ENCODE results near the gene KRT17.
"Not testable (repeated sequence)": the region's sequence is repeated elsewhere in the genome, so short reads cannot be mapped to it uniquely, and the experiment has no call there.

Gene KRT17

GRCh38 chr17:41617136-41617535 is 7.2 kb downstream of the KRT17 start:
- Histone ChIP-seq H3K4me1 (ENCODE audit: control insufficient read depth, insufficient read depth, low read length) (no peaks in the 10 kb centered on the region), H3K27me3 (ENCODE audit: control insufficient read depth in 1 of 2, insufficient read depth in 2 of 2, low read length in 2 of 2) (peaks cover 0 to 3% of the 10 kb centered on the region in 2 donors)

DNA sequence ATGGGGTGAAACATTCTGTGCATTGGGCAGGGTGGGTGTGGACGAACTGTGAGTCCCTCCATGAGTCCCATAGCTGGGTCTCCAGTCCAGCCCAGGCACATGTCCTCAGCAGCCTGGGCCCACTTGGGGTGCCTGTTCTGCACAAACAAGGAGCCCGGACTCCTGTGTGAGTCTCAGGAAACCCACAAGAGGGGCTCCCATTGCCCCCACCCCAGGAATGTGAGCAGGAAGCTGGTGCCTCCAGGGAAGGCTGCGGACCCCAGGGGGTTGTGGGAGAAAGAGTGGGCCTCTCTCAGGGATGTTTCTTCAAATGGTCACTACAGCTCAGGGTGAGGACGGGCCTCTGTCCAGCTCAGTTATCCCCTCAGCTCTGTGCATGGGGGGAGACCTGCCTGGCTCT is 7.9 kb downstream of the KRT17 start:
- not testable (repeated sequence) for H3K36me3 ChIP-seq (ENCODE audit: control insufficient read depth in 2 of 2, insufficient read depth in 2 of 2, low read length in 2 of 2); H3K27ac ChIP-seq (ENCODE audit: low read length); H3K4me3 ChIP-seq (ENCODE audit: low read length in 2 of 2)

More at GRCh38 chr17:41617136-41617535, 7.2 kb downstream of the KRT17 start:
- Histone ChIP-seq H3K9ac (ENCODE audit: low read length in 2 of 2) (no peak overlapping the region), H3K36me3 (ENCODE audit: control insufficient read depth in 2 of 2, insufficient read depth in 2 of 2, low read length in 2 of 2) (no peaks in the 10 kb centered on the region), H3K27ac (ENCODE audit: low read length) (no peak overlapping the region), H3K4me3 (ENCODE audit: low read length in 2 of 2) (no peak overlapping the region), H3K9me3 (ENCODE audit: control insufficient read depth in 2 of 2, low read length in 2 of 2) (no peaks in the 10 kb centered on the region)

GRCh38 chr17:41615454-41615853 is 8.9 kb downstream of the KRT17 start:
- Histone ChIP-seq H3K27ac (ENCODE audit: low read length) (no peak overlapping the region), H3K4me1 (ENCODE audit: control insufficient read depth, insufficient read depth, low read length) (no peaks in the 10 kb centered on the region), H3K36me3 (ENCODE audit: control insufficient read depth in 2 of 2, insufficient read depth in 2 of 2, low read length in 2 of 2) (no peaks in the 10 kb centered on the region), H3K9ac (ENCODE audit: low read length in 2 of 2) (no peak overlapping the region), H3K4me3 (ENCODE audit: low read length in 2 of 2) (no peak overlapping the region), H3K9me3 (ENCODE audit: control insufficient read depth in 2 of 2, low read length in 2 of 2) (no peaks in the 10 kb centered on the region), H3K27me3 (ENCODE audit: control insufficient read depth in 1 of 2, insufficient read depth in 2 of 2, low read length in 2 of 2) (peaks cover 3% of the 10 kb centered on the region in 2 donors)

More for the DNA sequence above, 7.9 kb downstream of the KRT17 start:
- not testable (repeated sequence) for H3K27me3 ChIP-seq (ENCODE audit: control insufficient read depth in 1 of 2, insufficient read depth in 2 of 2, low read length in 2 of 2); H3K9ac ChIP-seq (ENCODE audit: low read length in 2 of 2); H3K4me1 ChIP-seq (ENCODE audit: control insufficient read depth, insufficient read depth, low read length); H3K9me3 ChIP-seq (ENCODE audit: control insufficient read depth in 2 of 2, low read length in 2 of 2)

GRCh38 chr17:41614767-41615166 is 9.6 kb downstream of the KRT17 start:
- H3K27ac ChIP-seq (ENCODE audit: low read length); H3K27me3 ChIP-seq (ENCODE audit: control insufficient read depth in 1 of 2, insufficient read depth in 2 of 2, low read length in 2 of 2); H3K9me3 ChIP-seq (ENCODE audit: control insufficient read depth in 2 of 2, low read length in 2 of 2): not testable (repeated sequence)

GRCh38 chr17:41614098-41614497 is 10.3 kb downstream of the KRT17 start:
- Histone ChIP-seq H3K36me3 (ENCODE audit: control insufficient read depth in 2 of 2, insufficient read depth in 2 of 2, low read length in 2 of 2) (no peaks in the 10 kb centered on the region), H3K27ac (ENCODE audit: low read length) (no peak overlapping the region), H3K27me3 (ENCODE audit: control insufficient read depth in 1 of 2, insufficient read depth in 2 of 2, low read length in 2 of 2) (peaks cover 3% of the 10 kb centered on the region in 2 donors), H3K4me3 (ENCODE audit: low read length in 2 of 2) (no peak overlapping the region), H3K4me1 (ENCODE audit: control insufficient read depth, insufficient read depth, low read length) (no peaks in the 10 kb centered on the region), H3K9ac (ENCODE audit: low read length in 2 of 2) (no peak overlapping the region), H3K9me3 (ENCODE audit: control insufficient read depth in 2 of 2, low read length in 2 of 2) (no peaks in the 10 kb centered on the region)

More at GRCh38 chr17:41614767-41615166, 9.6 kb downstream of the KRT17 start:
- H3K4me3 ChIP-seq (ENCODE audit: low read length in 2 of 2); H3K36me3 ChIP-seq (ENCODE audit: control insufficient read depth in 2 of 2, insufficient read depth in 2 of 2, low read length in 2 of 2); H3K4me1 ChIP-seq (ENCODE audit: control insufficient read depth, insufficient read depth, low read length); H3K9ac ChIP-seq (ENCODE audit: low read length in 2 of 2): not testable (repeated sequence)

DNA sequence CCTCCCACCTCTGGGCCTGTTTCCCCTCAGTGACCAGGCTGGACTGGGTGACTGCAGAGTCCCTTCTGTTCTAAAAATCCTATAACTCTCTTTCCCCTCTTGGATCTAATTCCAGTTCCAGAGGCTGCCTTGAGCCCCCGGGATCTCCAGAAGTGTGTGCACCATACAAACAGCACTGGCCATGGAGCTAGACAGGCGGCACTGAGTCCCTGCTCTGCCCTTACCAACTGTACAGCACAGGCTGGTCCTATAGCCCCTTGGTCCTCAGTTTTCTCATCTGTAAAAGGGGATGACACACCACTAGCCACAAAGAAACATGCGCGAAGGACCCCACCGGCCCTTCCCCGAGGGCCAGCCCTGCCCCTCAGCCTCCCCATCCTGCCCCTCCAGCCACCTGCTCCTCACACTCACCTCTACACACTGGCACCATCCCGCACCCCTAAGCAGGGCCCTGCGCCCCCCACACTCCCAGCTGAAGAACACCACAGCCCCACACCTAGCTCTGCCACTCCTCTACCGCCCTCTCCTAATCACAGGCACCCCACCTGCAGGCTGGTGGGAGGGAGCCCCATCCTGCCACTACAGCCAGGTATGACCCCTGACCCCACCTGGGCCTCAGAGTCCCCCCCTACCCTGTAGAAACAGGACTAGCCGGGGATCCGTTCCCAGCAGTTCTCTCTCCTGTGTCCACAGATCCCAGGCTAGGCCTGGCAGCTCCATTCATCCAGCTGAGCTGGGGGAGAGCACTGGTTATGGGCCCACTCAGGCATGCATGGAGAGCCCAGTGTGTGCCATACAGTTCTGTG is 10.9 kb downstream of the KRT17 start:
- H3K4me3 ChIP-seq (ENCODE audit: low read length in 2 of 2): no peak overlapping the region
- H3K9me3 ChIP-seq (ENCODE audit: control insufficient read depth in 2 of 2, low read length in 2 of 2): no peaks in the 10 kb centered on the region
- H3K27me3 ChIP-seq (ENCODE audit: control insufficient read depth in 1 of 2, insufficient read depth in 2 of 2, low read length in 2 of 2): peaks cover 3% of the 10 kb centered on the region in 2 donors
- H3K27ac ChIP-seq (ENCODE audit: low read length): no peak overlapping the region
- H3K36me3 ChIP-seq (ENCODE audit: control insufficient read depth in 2 of 2, insufficient read depth in 2 of 2, low read length in 2 of 2): no peaks in the 10 kb centered on the region
- H3K9ac ChIP-seq (ENCODE audit: low read length in 2 of 2): no peak overlapping the region
- no peaks in the 10 kb centered on the region for H3K4me1 ChIP-seq (ENCODE audit: control insufficient read depth, insufficient read depth, low read length)

DNA sequence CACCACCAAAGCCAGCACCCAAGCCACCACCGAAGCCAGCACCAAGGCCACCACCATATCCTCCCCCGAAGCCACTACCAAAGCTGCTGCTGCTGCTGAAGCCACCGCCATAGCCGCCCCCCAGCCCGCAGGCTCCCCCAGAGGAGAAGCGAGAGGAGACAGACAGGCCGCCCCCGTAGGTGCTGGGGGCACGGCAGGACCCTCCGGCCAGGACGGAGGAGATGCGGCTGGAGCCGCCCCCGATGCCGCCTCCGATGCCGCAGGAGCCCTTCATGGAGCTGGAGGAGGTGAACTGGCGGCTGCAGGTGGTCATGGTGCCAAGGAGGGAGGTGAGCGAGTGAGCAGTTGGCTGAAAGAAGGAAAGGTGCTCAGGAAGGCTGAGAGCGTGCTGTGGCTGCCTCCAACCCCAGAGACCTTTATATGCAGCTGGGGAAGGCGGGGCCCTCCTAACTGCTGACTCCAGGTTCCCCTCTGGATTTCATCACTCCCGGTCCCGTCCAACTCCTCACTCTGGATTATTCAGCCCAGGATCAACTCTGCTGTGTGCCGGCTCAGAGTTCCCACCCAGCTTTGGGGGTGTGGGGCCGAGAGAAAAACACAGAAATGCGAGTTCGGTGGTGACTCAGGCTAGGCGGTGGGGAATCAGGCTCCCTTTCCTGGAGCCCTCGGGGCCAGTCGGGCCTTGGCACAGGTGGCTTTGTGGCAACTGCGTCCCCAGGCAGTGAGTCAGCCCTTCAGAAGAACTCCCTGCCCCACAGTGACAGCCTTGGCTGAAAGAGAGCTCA is 11.8 kb downstream of the KRT17 start, which contains the start of gene KRT16:
TSS of gene KRT16 (minus strand) at position 392 of the 785 bp plus-strand sequence. CDS start at position 313, 79 bp downstream.
- H3K27ac ChIP-seq (ENCODE audit: low read length); H3K4me3 ChIP-seq (ENCODE audit: low read length in 2 of 2); H3K9me3 ChIP-seq (ENCODE audit: control insufficient read depth in 2 of 2, low read length in 2 of 2); H3K36me3 ChIP-seq (ENCODE audit: control insufficient read depth in 2 of 2, insufficient read depth in 2 of 2, low read length in 2 of 2); H3K9ac ChIP-seq (ENCODE audit: low read length in 2 of 2); H3K27me3 ChIP-seq (ENCODE audit: control insufficient read depth in 1 of 2, insufficient read depth in 2 of 2, low read length in 2 of 2); H3K4me1 ChIP-seq (ENCODE audit: control insufficient read depth, insufficient read depth, low read length): not testable (repeated sequence)

- Histone ChIP-seq H3K4me1 (ENCODE audit: control insufficient read depth, insufficient read depth, low read length) (no peaks in the 10 kb centered on the region), H3K4me3 (ENCODE audit: low read length in 2 of 2) (no peak overlapping the region), H3K36me3 (ENCODE audit: control insufficient read depth in 2 of 2, insufficient read depth in 2 of 2, low read length in 2 of 2) (no peaks in the 10 kb centered on the region), H3K9ac (ENCODE audit: low read length in 2 of 2) (no peak overlapping the region), H3K9me3 (ENCODE audit: control insufficient read depth in 2 of 2, low read length in 2 of 2) (no peaks in the 10 kb centered on the region), H3K27me3 (ENCODE audit: control insufficient read depth in 1 of 2, insufficient read depth in 2 of 2, low read length in 2 of 2) (peaks cover 0 to 3% of the 10 kb centered on the region in 2 donors), H3K27ac (ENCODE audit: low read length) (no peak overlapping the region)
Observed at GRCh38 chr17:41610965-41611640, 13.3 kb downstream of the KRT17 start.

- H3K4me3 ChIP-seq (ENCODE audit: low read length in 2 of 2); H3K27ac ChIP-seq (ENCODE audit: low read length); H3K9me3 ChIP-seq (ENCODE audit: control insufficient read depth in 2 of 2, low read length in 2 of 2); H3K9ac ChIP-seq (ENCODE audit: low read length in 2 of 2); H3K4me1 ChIP-seq (ENCODE audit: control insufficient read depth, insufficient read depth, low read length); H3K36me3 ChIP-seq (ENCODE audit: control insufficient read depth in 2 of 2, insufficient read depth in 2 of 2, low read length in 2 of 2); H3K27me3 ChIP-seq (ENCODE audit: control insufficient read depth in 1 of 2, insufficient read depth in 2 of 2, low read length in 2 of 2): not testable (repeated sequence)
Observed at GRCh38 chr17:41610061-41610517, 14.3 kb downstream of the KRT17 start.

GRCh38 chr17:41606930-41607329 is 17.4 kb downstream of the KRT17 start:
- not testable (repeated sequence) for H3K36me3 ChIP-seq (ENCODE audit: control insufficient read depth in 2 of 2, insufficient read depth in 2 of 2, low read length in 2 of 2); H3K9me3 ChIP-seq (ENCODE audit: control insufficient read depth in 2 of 2, low read length in 2 of 2); H3K27me3 ChIP-seq (ENCODE audit: control insufficient read depth in 1 of 2, insufficient read depth in 2 of 2, low read length in 2 of 2); H3K9ac ChIP-seq (ENCODE audit: low read length in 2 of 2); H3K4me1 ChIP-seq (ENCODE audit: control insufficient read depth, insufficient read depth, low read length); H3K4me3 ChIP-seq (ENCODE audit: low read length in 2 of 2); H3K27ac ChIP-seq (ENCODE audit: low read length)

Data from stomach smooth muscle (tissue), 2 donors.